ENCODE measurements around the gene TCTA.

Gene TCTA

GRCh38 chr3:49461443-49462171 lies 49.4 kb downstream of the TCTA start:
- no peak for DNase-seq

GRCh38 chr3:49462222-49462621 lies 50.0 kb downstream of the TCTA start:
- no peak for DNase-seq

- no peak for DNase-seq
Measured at GRCh38 chr3:49465270-49466034, 53.2 kb downstream of the TCTA start.
